ENCODE measurements around the gene NT5DC3.
A peak's percentile ranks its signal among the peaks of the same experiment; 100 is the strongest.
"Not testable (repeated sequence)": the region's sequence is repeated elsewhere in the genome, so short reads cannot be mapped to it uniquely, and the experiment has no call there.

Gene NT5DC3

GRCh38 chr12:103855036-103855712, 14.1 kb upstream of the NT5DC3 start:
- DNase-seq, result no peak

GRCh38 chr12:103854372-103854973, 13.4 kb upstream of the NT5DC3 start:
- DNase-seq, result no peak

GRCh38 chr12:103852498-103852997, 11.5 kb upstream of the NT5DC3 start:
- peak; percentile 92 for DNase-seq

- no peak for DNase-seq
Observed at GRCh38 chr12:103851127-103851526, 10.1 kb upstream of the NT5DC3 start.

GRCh38 chr12:103850429-103850828, 9.4 kb upstream of the NT5DC3 start:
- DNase-seq, result no peak

GRCh38 chr12:103848917-103849491, 8.0 kb upstream of the NT5DC3 start:
- no peak for DNase-seq

GRCh38 chr12:103848143-103848542, 7.1 kb upstream of the NT5DC3 start:
- DNase-seq, result no peak

- DNase-seq, result no peak
Observed at GRCh38 chr12:103846415-103846814, 5.4 kb upstream of the NT5DC3 start.

GRCh38 chr12:103844305-103844704, 3.3 kb upstream of the NT5DC3 start:
- no peak for DNase-seq

- DNase-seq, result peak; percentile 61
Observed at GRCh38 chr12:103841690-103842584, 903 bp upstream of the NT5DC3 start.

GRCh38 chr12:103840462-103840875, 565 bp downstream of the NT5DC3 start:
- DNase-seq, result no peak

- no peak for DNase-seq
Observed at GRCh38 chr12:103839609-103840461, 1.2 kb downstream of the NT5DC3 start.

- DNase-seq, result no peak
Observed at GRCh38 chr12:103839103-103839502, 1.9 kb downstream of the NT5DC3 start.

GRCh38 chr12:103838254-103838914, 2.6 kb downstream of the NT5DC3 start:
- DNase-seq, result no peak

GRCh38 chr12:103836345-103836744, 4.7 kb downstream of the NT5DC3 start:
- no peak for DNase-seq

GRCh38 chr12:103835747-103836335, 5.2 kb downstream of the NT5DC3 start:
- not testable (repeated sequence) for DNase-seq

GRCh38 chr12:103834942-103835341, 6.1 kb downstream of the NT5DC3 start:
- no peak for DNase-seq

GRCh38 chr12:103833891-103834290, 7.1 kb downstream of the NT5DC3 start:
- DNase-seq, result no peak

- DNase-seq, result no peak
Observed at GRCh38 chr12:103833095-103833775, 7.8 kb downstream of the NT5DC3 start.
